Stimulated activated CD4-positive, alpha-beta T cell treated with anti-CD3 and anti-CD28 coated beads, Interleukin-1b, Interleukin-23, amount 100 ng/mL, for 24 hours (primary cell): ENCODE results near the gene LRRC45.
"Not testable (repeated sequence)": the region's sequence is repeated elsewhere in the genome, so short reads cannot be mapped to it uniquely, and the experiment has no call there.

Source experiments
- DNase-seq, 4 experiments: peaks; one replicate each; pipeline ENCODE4 v3.0.0-alpha.2; 2020; ENCODE audit warnings: low read depth in 4 of 4, low spot score in 1 of 4

LRRC45 gene

GRCh38 chr17:82031885-82032627, 9.0 kb downstream of the LRRC45 start:
- peak in 1 of 4 experiments; percentile 48 for DNase-seq

- DNase-seq, result no peak
These were observed 10.4 kb downstream of the LRRC45 start for GRCh38 chr17:82033359-82034085.

- DNase-seq, result no peak
These were observed 11.4 kb downstream of the LRRC45 start for GRCh38 chr17:82034371-82035011.

- DNase-seq, result no peak
These were observed 12.4 kb downstream of the LRRC45 start for GRCh38 chr17:82035488-82035887.

GRCh38 chr17:82035956-82036633, 13.0 kb downstream of the LRRC45 start:
- no peak for DNase-seq

- no peak for DNase-seq
These were observed 13.6 kb downstream of the LRRC45 start for GRCh38 chr17:82036634-82037091.

GRCh38 chr17:82037092-82037888, 14.2 kb downstream of the LRRC45 start, which contains the start of gene DCXR:
Gene DCXR, minus strand, starts transcription at chr17:82037697. Its CDS starts 15 bp downstream, at chr17:82037682.
- DNase-seq, result peak; percentile 81 to 98 (median 88)

- DNase-seq, result no peak
These were observed 14.7 kb downstream of the LRRC45 start for GRCh38 chr17:82037889-82038195.

- DNase-seq, result not testable (repeated sequence)
These were observed 15.8 kb downstream of the LRRC45 start for GRCh38 chr17:82038796-82039409.

- DNase-seq, result no peak
These were observed 16.7 kb downstream of the LRRC45 start for GRCh38 chr17:82039695-82040299.

GRCh38 chr17:82041144-82041814, 18.2 kb downstream of the LRRC45 start:
- no peak for DNase-seq

GRCh38 chr17:82042649-82043048, 19.5 kb downstream of the LRRC45 start:
- no peak for DNase-seq

GRCh38 chr17:82043507-82043906, 20.4 kb downstream of the LRRC45 start:
- no peak for DNase-seq

GRCh38 chr17:82045936-82046484, 22.9 kb downstream of the LRRC45 start:
- DNase-seq, result no peak

- no peak for DNase-seq
These were observed 23.8 kb downstream of the LRRC45 start for GRCh38 chr17:82046903-82047302.

GRCh38 chr17:82047379-82047778, 24.3 kb downstream of the LRRC45 start:
- DNase-seq, result no peak

- no peak for DNase-seq
These were observed 24.9 kb downstream of the LRRC45 start for GRCh38 chr17:82047914-82048570.

GRCh38 chr17:82048571-82048971, 25.5 kb downstream of the LRRC45 start:
- DNase-seq, result no peak
